ENCODE measurements around the gene SEC22A. TPM values are rescaled to one million over a fixed set of nuclear protein-coding genes. Genes with fewer than 3 reads are reported as not detected.

SEC22A gene
- total RNA-seq, 2 donors from 2014 or later, result 26.8 to 34.9 TPM

DNA sequence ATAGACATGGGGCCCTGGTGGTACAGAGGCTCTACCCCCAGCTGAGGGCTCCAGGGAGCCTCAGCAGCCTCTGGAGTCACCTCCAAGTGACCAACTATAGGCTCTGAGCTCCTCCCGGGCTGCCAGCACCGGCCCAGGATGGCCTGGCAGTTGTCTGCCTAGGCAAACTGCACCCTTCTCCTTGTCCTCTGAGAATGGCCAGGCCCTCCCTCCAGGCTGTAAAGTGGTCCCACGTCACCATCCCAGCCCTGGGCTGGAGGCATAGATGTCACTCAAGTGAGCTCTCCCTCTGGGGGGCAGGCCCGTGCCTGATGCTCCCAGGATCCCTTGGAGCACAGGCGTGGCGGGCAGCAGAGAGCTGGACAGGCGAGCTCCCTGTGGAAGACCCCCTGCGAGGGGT is 120.1 kb downstream of the SEC22A start:
- Histone ChIP-seq H3K36me3 (no peaks in the 10 kb centered on the region), H3K9me3 (no peaks in the 10 kb centered on the region), H3K27ac (no peak overlapping the region), H3K27me3 (replicated peaks; ENCODE audit: insufficient read depth) (no peaks in the 10 kb centered on the region), H3K4me1 (replicated peaks) (no peaks in the 10 kb centered on the region), H3K4me3 (no peak overlapping the region)
- WGBS, result 85% methylated on average over 8 of the region's 8 CpGs
- no peak for DNase-seq (ENCODE audit: low spot score)
- intact Hi-C loops (cut with DNase I), result no loop called here
- TF ChIP-seq, protein P1, sequence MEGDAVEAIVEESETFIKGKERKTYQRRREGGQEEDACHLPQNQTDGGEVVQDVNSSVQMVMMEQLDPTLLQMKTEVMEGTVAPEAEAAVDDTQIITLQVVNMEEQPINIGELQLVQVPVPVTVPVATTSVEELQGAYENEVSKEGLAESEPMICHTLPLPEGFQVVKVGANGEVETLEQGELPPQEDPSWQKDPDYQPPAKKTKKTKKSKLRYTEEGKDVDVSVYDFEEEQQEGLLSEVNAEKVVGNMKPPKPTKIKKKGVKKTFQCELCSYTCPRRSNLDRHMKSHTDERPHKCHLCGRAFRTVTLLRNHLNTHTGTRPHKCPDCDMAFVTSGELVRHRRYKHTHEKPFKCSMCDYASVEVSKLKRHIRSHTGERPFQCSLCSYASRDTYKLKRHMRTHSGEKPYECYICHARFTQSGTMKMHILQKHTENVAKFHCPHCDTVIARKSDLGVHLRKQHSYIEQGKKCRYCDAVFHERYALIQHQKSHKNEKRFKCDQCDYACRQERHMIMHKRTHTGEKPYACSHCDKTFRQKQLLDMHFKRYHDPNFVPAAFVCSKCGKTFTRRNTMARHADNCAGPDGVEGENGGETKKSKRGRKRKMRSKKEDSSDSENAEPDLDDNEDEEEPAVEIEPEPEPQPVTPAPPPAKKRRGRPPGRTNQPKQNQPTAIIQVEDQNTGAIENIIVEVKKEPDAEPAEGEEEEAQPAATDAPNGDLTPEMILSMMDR (IDR thresholded peaks at IDR 0.05), result no peak
- TF ChIP-seq POLR2AphosphoS5 (IDR thresholded peaks at IDR 0.05) (no peak), POLR2A (IDR thresholded peaks at IDR 0.05) (no peak)

DNA sequence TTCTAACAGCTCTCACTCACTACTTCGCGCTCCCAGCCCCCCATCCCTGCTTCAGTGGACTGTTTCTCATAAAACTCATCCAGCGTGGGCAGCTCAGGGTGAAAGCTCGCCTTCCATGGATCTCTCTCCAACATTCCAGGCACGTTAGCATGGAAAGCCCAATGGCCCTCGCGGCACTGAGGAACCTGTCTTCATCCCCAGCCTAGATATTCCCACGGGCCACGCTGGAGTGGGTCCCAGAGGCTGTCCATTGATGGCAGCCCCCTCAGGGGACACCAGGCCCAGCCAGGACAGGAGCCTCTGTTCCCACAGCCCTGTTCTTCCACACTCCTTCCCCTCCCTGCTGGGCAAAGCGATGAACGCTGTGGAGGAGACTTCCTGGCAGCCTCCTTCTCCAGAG is 121.1 kb downstream of the SEC22A start:
- Histone ChIP-seq H3K4me1 (replicated peaks) (no peaks in the 10 kb centered on the region), H3K27me3 (replicated peaks; ENCODE audit: insufficient read depth) (no peaks in the 10 kb centered on the region), H3K27ac (no peak overlapping the region), H3K36me3 (no peaks in the 10 kb centered on the region), H3K9me3 (no peaks in the 10 kb centered on the region), H3K4me3 (no peak overlapping the region)
- TF ChIP-seq POLR2A (IDR thresholded peaks at IDR 0.05) (no peak), POLR2AphosphoS5 (IDR thresholded peaks at IDR 0.05) (no peak)
- TF ChIP-seq, protein P1 (IDR thresholded peaks at IDR 0.05), result no peak
- no peak for DNase-seq (ENCODE audit: low spot score)
- 62% methylated on average over 11 of the region's 11 CpGs for WGBS
- intact Hi-C loops (cut with DNase I), result no loop called here

Small RNA genes within 50 kb of the gene (microRNA-seq; reads per million reads assigned to microRNA genes)
- gene MIR7110, result not detected

Other genes starting within 250 kb of the SEC22A start
- gene SEMA5B, start 174.2 kb upstream of the SEC22A start, total RNA-seq, result 1 to 10 TPM in 1 of 2 donors, under 1 TPM in 1; 0.09 to 2.9 TPM
- 10 to 100 TPM; 67.9 to 75.9 TPM for gene PDIA5, start 134.9 kb upstream of the SEC22A start, total RNA-seq
- gene ADCY5, start 247.1 kb downstream of the SEC22A start, total RNA-seq, result 10 to 100 TPM; 12.9 to 69.6 TPM

All from prostate gland (tissue), 2 donors.